ENCODE measurements around the gene ZNF622.

The ZNF622 gene

DNA sequence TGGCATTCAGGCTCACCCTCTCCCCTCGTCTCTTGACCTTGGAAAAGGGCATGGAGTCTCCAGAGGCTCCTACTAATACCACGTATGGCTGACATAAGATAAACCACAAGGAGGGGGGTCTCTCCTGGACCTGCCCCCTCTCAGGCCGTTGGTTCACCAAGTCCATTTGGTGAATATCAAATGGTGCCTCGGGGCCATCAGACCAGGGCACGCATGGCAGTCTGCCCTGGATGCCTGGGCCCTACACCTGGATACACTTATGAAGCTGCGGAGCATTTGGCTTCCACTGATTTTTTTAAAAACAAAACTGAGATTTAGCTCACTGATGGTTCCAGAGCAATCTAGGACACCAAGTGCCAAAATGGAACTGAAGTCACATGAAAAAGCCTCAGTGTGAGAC, 40.3 kb upstream of the ZNF622 start:
- Histone ChIP-seq H3K23ac (ENCODE audit: low read depth, low read length, poor library complexity) (no peak overlapping the region), H3K9ac (ENCODE audit: low read depth, low read length, poor library complexity) (no peak overlapping the region), H2BK120ac (ENCODE audit: low read depth, low read length) (no peak overlapping the region), H3K9me3 (replicated peaks in 1 of 2; ENCODE audit: control insufficient read depth in 2 of 2, insufficient read depth in 1 of 2, low read depth in 1 of 2, low read length in 2 of 2) (no peaks in the 10 kb centered on the region), H3K36me3 (replicated peaks in 1 of 2; ENCODE audit: control insufficient read depth in 2 of 2, insufficient read depth in 2 of 2, low read length in 2 of 2) (no peaks in the 10 kb centered on the region), H3K27ac (replicated peaks; ENCODE audit: low read length) (no peak overlapping the region), H2BK12ac (ENCODE audit: low read length) (no peak overlapping the region), H4K91ac (ENCODE audit: low read depth, low read length, poor library complexity) (no peak overlapping the region), H3K4ac (ENCODE audit: low read length) (no peak overlapping the region), H3K4me1 (ENCODE audit: control insufficient read depth in 2 of 2, insufficient read depth in 1 of 2, low read depth in 1 of 2, low read length in 2 of 2) (peaks cover 0 to 3% of the 10 kb centered on the region in 2 donors), H3K18ac (ENCODE audit: low read length) (no peak overlapping the region), H2BK5ac (ENCODE audit: low read length) (no peak overlapping the region), H4K8ac (ENCODE audit: low read depth, low read length) (no peak overlapping the region), H3K14ac (ENCODE audit: low read length) (no peak overlapping the region), H2AFZ (ENCODE audit: low read length) (no peak overlapping the region), H2BK15ac (ENCODE audit: low read length) (no peak overlapping the region), H3K27me3 (ENCODE audit: control insufficient read depth in 3 of 3, insufficient read depth in 3 of 3, low read depth in 1 of 3, low read length in 3 of 3) (peaks cover 0 to 27% (median 0%) of the 10 kb centered on the region in 3 experiments), H3K4me3 (ENCODE audit: low read length in 2 of 2) (no peak overlapping the region), H3K79me1 (ENCODE audit: low read depth, low read length) (no peaks in the 10 kb centered on the region), H2AK5ac (ENCODE audit: low read depth, low read length) (no peak overlapping the region), H3K4me2 (ENCODE audit: insufficient read depth, low read length, poor library complexity, severe bottlenecking) (no peak overlapping the region)
- no CpG with 5 or more reads among the region's 6 CpGs for WGBS, 2 donors (ENCODE audit: extremely low coverage in 2 of 2, insufficient read length in 2 of 2, insufficient replicate concordance in 1 of 2)
- no peak for DNase-seq (ENCODE audit: low spot score)

DNA sequence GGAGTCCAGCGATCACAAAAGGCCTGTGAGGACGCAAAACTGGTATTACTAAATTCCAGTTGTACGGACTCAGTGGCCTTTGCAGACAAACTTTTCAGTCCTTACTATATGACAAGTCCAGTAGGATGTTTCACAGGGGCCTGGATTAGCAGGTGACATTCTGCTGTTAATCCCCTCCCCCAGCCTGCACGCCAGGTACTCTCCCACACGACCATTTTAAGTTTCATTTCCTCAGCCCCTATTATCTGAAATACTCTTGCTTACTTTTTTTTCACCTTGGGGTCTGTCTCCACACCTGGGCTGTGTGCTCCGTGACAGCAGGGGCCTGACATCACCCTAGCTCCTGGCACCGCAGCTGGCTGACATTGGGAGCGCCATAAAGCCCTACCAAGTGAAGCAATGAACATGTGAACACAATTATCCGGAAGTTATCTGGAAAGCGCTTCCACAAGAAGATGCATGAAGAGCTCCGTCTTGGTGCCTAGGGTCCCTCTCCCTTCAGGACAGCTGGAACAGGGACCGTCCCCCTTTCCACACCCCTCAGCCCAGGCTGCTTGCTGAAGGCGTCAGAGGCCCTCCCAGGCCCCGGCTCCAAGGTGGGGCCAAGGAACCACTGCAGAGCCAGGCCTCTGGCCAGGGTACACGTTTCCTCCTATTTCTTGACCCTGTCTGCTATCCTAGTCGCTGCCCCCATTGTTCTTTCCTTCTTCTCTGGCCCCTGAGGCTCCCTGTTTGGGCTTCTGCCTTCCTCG, 39.7 kb upstream of the ZNF622 start:
- Histone ChIP-seq H2AFZ (ENCODE audit: low read length) (no peak overlapping the region), H3K4me3 (ENCODE audit: low read length in 2 of 2) (no peak overlapping the region), H3K4ac (ENCODE audit: low read length) (no peak overlapping the region), H3K36me3 (replicated peaks in 1 of 2; ENCODE audit: control insufficient read depth in 2 of 2, insufficient read depth in 2 of 2, low read length in 2 of 2) (no peaks in the 10 kb centered on the region), H2BK5ac (ENCODE audit: low read length) (no peak overlapping the region), H2BK120ac (ENCODE audit: low read depth, low read length) (no peak overlapping the region), H3K27ac (replicated peaks; ENCODE audit: low read length) (no peak overlapping the region), H3K9ac (ENCODE audit: low read depth, low read length, poor library complexity) (no peak overlapping the region), H3K18ac (ENCODE audit: low read length) (no peak overlapping the region), H3K27me3 (ENCODE audit: control insufficient read depth in 3 of 3, insufficient read depth in 3 of 3, low read depth in 1 of 3, low read length in 3 of 3) (peaks cover 0 to 27% (median 0%) of the 10 kb centered on the region in 3 experiments), H2BK15ac (ENCODE audit: low read length) (no peak overlapping the region), H2BK12ac (ENCODE audit: low read length) (no peak overlapping the region), H2AK5ac (ENCODE audit: low read depth, low read length) (no peak overlapping the region), H3K79me1 (ENCODE audit: low read depth, low read length) (no peaks in the 10 kb centered on the region), H3K14ac (ENCODE audit: low read length) (no peak overlapping the region), H3K23ac (ENCODE audit: low read depth, low read length, poor library complexity) (no peak overlapping the region), H3K9me3 (replicated peaks in 1 of 2; ENCODE audit: control insufficient read depth in 2 of 2, insufficient read depth in 1 of 2, low read depth in 1 of 2, low read length in 2 of 2) (no peaks in the 10 kb centered on the region), H3K4me1 (ENCODE audit: control insufficient read depth in 2 of 2, insufficient read depth in 1 of 2, low read depth in 1 of 2, low read length in 2 of 2) (peaks cover 0 to 3% of the 10 kb centered on the region in 2 donors), H4K91ac (ENCODE audit: low read depth, low read length, poor library complexity) (no peak overlapping the region), H4K8ac (ENCODE audit: low read depth, low read length) (no peak overlapping the region), H3K4me2 (ENCODE audit: insufficient read depth, low read length, poor library complexity, severe bottlenecking) (no peak overlapping the region)
- WGBS, 2 donors (ENCODE audit: extremely low coverage in 2 of 2, insufficient read length in 2 of 2, insufficient replicate concordance in 1 of 2) = no CpG with 5 or more reads among the region's 17 CpGs
- no peak for DNase-seq (ENCODE audit: low spot score)

DNA sequence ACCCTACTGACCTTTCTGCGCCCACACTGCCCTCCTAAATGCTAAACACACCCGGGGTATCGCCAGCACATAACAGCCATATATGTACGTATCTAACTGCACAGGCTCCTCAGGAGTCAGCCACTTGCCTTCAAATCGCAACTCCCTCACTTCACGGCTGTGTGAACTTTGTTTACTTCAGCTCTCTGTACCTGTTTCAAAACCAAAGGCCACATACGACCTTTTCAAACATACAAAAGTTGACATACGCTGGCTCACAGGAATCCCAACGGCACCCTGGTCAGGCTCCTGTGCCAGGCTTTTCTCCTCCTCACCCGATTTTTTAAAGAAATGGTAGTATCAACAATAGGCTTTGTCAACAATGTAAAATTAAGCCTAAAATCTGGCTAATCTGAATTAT, 39.0 kb upstream of the ZNF622 start:
- no peak overlapping the region for H3K14ac ChIP-seq (ENCODE audit: low read length)
- WGBS, 2 donors (ENCODE audit: extremely low coverage in 2 of 2, insufficient read length in 2 of 2, insufficient replicate concordance in 1 of 2) = no CpG with 5 or more reads among the region's 10 CpGs

DNA sequence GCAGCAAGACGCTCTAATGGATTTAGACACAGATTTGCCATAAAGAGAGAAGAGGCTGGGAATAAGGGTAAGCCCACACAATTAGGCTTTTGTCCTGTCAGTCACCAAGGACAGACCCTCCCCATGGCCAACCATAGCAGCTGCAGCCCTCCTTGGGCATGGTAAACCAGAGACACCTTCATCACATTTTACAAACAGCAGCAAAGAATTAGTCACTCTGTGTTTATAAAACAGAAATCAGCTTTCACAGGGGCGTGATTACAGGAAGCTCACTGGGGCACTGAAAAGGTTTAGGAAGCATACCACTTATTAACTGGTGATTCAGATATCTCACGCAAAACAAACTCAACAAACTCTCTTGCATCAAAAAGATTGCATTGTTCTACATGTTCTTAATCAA, 37.3 kb upstream of the ZNF622 start:
- no peak overlapping the region for H4K8ac ChIP-seq (ENCODE audit: low read depth, low read length)
- no peaks in the 10 kb centered on the region for H3K9me3 ChIP-seq (replicated peaks in 1 of 2; ENCODE audit: control insufficient read depth in 2 of 2, insufficient read depth in 1 of 2, low read depth in 1 of 2, low read length in 2 of 2)
- H2AFZ ChIP-seq (ENCODE audit: low read length) = no peak overlapping the region
- H3K4me2 ChIP-seq (ENCODE audit: insufficient read depth, low read length, poor library complexity, severe bottlenecking) = no peak overlapping the region
- no peak overlapping the region for H3K9ac ChIP-seq (ENCODE audit: low read depth, low read length, poor library complexity)
- H3K4ac ChIP-seq (ENCODE audit: low read length) = no peak overlapping the region
- no peak overlapping the region for H2BK12ac ChIP-seq (ENCODE audit: low read length)
- no peaks in the 10 kb centered on the region for H3K36me3 ChIP-seq (replicated peaks in 1 of 2; ENCODE audit: control insufficient read depth in 2 of 2, insufficient read depth in 2 of 2, low read length in 2 of 2)
- no peak overlapping the region for H3K14ac ChIP-seq (ENCODE audit: low read length)
- no peaks in the 10 kb centered on the region for H3K79me1 ChIP-seq (ENCODE audit: low read depth, low read length)
- H3K4me3 ChIP-seq (ENCODE audit: low read length in 2 of 2) = no peak overlapping the region
- H2BK5ac ChIP-seq (ENCODE audit: low read length) = no peak overlapping the region
- H2BK15ac ChIP-seq (ENCODE audit: low read length) = no peak overlapping the region
- no peak overlapping the region for H2BK120ac ChIP-seq (ENCODE audit: low read depth, low read length)
- H4K91ac ChIP-seq (ENCODE audit: low read depth, low read length, poor library complexity) = no peak overlapping the region
- H3K18ac ChIP-seq (ENCODE audit: low read length) = no peak overlapping the region
- H3K27me3 ChIP-seq (ENCODE audit: control insufficient read depth in 3 of 3, insufficient read depth in 3 of 3, low read depth in 1 of 3, low read length in 3 of 3) = peaks cover 0 to 15% (median 0%) of the 10 kb centered on the region in 3 experiments
- H3K23ac ChIP-seq (ENCODE audit: low read depth, low read length, poor library complexity) = no peak overlapping the region
- no peaks in the 10 kb centered on the region for H3K4me1 ChIP-seq (ENCODE audit: control insufficient read depth in 2 of 2, insufficient read depth in 1 of 2, low read depth in 1 of 2, low read length in 2 of 2)
- no peak for DNase-seq (ENCODE audit: low spot score)
- WGBS, 2 donors (ENCODE audit: extremely low coverage in 2 of 2, insufficient read length in 2 of 2, insufficient replicate concordance in 1 of 2) = no CpG with 5 or more reads among the region's 3 CpGs
- no peak overlapping the region for H3K27ac ChIP-seq (replicated peaks; ENCODE audit: low read length)
- no peak overlapping the region for H2AK5ac ChIP-seq (ENCODE audit: low read depth, low read length)

More for the DNA sequence above, 39.0 kb upstream of the ZNF622 start:
- H4K91ac ChIP-seq (ENCODE audit: low read depth, low read length, poor library complexity) = no peak overlapping the region
- no peak overlapping the region for H4K8ac ChIP-seq (ENCODE audit: low read depth, low read length)
- peaks cover 0 to 3% of the 10 kb centered on the region in 2 donors for H3K4me1 ChIP-seq (ENCODE audit: control insufficient read depth in 2 of 2, insufficient read depth in 1 of 2, low read depth in 1 of 2, low read length in 2 of 2)
- H3K9me3 ChIP-seq (replicated peaks in 1 of 2; ENCODE audit: control insufficient read depth in 2 of 2, insufficient read depth in 1 of 2, low read depth in 1 of 2, low read length in 2 of 2) = no peaks in the 10 kb centered on the region
- no peak overlapping the region for H3K9ac ChIP-seq (ENCODE audit: low read depth, low read length, poor library complexity)
- H3K4me3 ChIP-seq (ENCODE audit: low read length in 2 of 2) = no peak overlapping the region
- no peak overlapping the region for H2BK15ac ChIP-seq (ENCODE audit: low read length)
- H2BK12ac ChIP-seq (ENCODE audit: low read length) = no peak overlapping the region
- no peak overlapping the region for H2BK120ac ChIP-seq (ENCODE audit: low read depth, low read length)
- no peak overlapping the region for H3K4me2 ChIP-seq (ENCODE audit: insufficient read depth, low read length, poor library complexity, severe bottlenecking)
- no peak for DNase-seq (ENCODE audit: low spot score)
- H3K4ac ChIP-seq (ENCODE audit: low read length) = no peak overlapping the region
- H3K79me1 ChIP-seq (ENCODE audit: low read depth, low read length) = no peaks in the 10 kb centered on the region
- peaks cover 0 to 27% (median 0%) of the 10 kb centered on the region in 3 experiments for H3K27me3 ChIP-seq (ENCODE audit: control insufficient read depth in 3 of 3, insufficient read depth in 3 of 3, low read depth in 1 of 3, low read length in 3 of 3)
- H3K23ac ChIP-seq (ENCODE audit: low read depth, low read length, poor library complexity) = no peak overlapping the region
- H2AFZ ChIP-seq (ENCODE audit: low read length) = no peak overlapping the region
- no peak overlapping the region for H2AK5ac ChIP-seq (ENCODE audit: low read depth, low read length)
- no peaks in the 10 kb centered on the region for H3K36me3 ChIP-seq (replicated peaks in 1 of 2; ENCODE audit: control insufficient read depth in 2 of 2, insufficient read depth in 2 of 2, low read length in 2 of 2)
- H2BK5ac ChIP-seq (ENCODE audit: low read length) = no peak overlapping the region
- no peak overlapping the region for H3K18ac ChIP-seq (ENCODE audit: low read length)
- no peak overlapping the region for H3K27ac ChIP-seq (replicated peaks; ENCODE audit: low read length)

Data from neuronal stem cell (in vitro differentiated cells).